Osteoblast (primary cell): Measurements from ENCODE around the gene PRPF8. TPM values are rescaled to one million over a fixed set of nuclear protein-coding genes. Genes with fewer than 3 reads are reported as not detected.

ENCODE experiments used
- DNase-seq: peaks from one replicate; pipeline ENCODE4 v3.0.0; 2011; ENCODE audit warnings: low spot score, mixed read lengths; ENCODE audit not compliant: insufficient read length; ENCODE audit errors: missing footprints
- H2AFZ ChIP-seq: 2 replicates; pipeline ENCODE4 v1.6.0; 2011; ENCODE audit warnings: mild to moderate bottlenecking, low read length
- H3K27ac ChIP-seq: 2 replicates; pipeline ENCODE4 v1.5.1; 2011; ENCODE audit warnings: mild to moderate bottlenecking, low read depth, low read length, moderate library complexity
- H3K27me3 ChIP-seq: 2 replicates; pipeline ENCODE4 v1.6.0; 2012; ENCODE audit warnings: mild to moderate bottlenecking, control low read depth, inconsistent platforms, low read length, moderate library complexity; ENCODE audit not compliant: insufficient read depth
- H3K36me3 ChIP-seq: 2 replicates; pipeline ENCODE4 v1.5.1; 2011; ENCODE audit warnings: mild to moderate bottlenecking, low read length, control low read depth, moderate library complexity; ENCODE audit not compliant: insufficient read depth
- H3K4me1 ChIP-seq: 2 replicates; pipeline ENCODE4 v1.5.1; 2011; ENCODE audit warnings: mild to moderate bottlenecking, low read length, control low read depth, moderate library complexity; ENCODE audit not compliant: insufficient read depth
- H3K4me2 ChIP-seq: 2 replicates; pipeline ENCODE4 v1.6.0; 2011; ENCODE audit warnings: mild to moderate bottlenecking, low read length; ENCODE audit not compliant: insufficient read depth
- H3K4me3 ChIP-seq: fragments of 200-600 bp; sonication (generic); 3 replicates; pipeline ENCODE4 v1.5.1; 2012; ENCODE audit warnings: mild to moderate bottlenecking, low read length, inconsistent platforms; ENCODE audit not compliant: insufficient read depth
- H3K79me2 ChIP-seq: 2 replicates; pipeline ENCODE4 v1.6.0; 2012; ENCODE audit warnings: mild to moderate bottlenecking, low read length, control low read depth, inconsistent platforms; ENCODE audit not compliant: insufficient read depth
- H3K9me3 ChIP-seq: 2 replicates; pipeline ENCODE4 v1.5.1; 2011; ENCODE audit warnings: low read depth, low read length, control low read depth
- H4K20me1 ChIP-seq: 2 replicates; pipeline ENCODE4 v1.6.0; 2012; ENCODE audit warnings: mild to moderate bottlenecking, low read length, control low read depth; ENCODE audit not compliant: insufficient read depth
- total RNA-seq: library from RNA; depleted of rRNA; stranded (reverse); fragments of >200 nt; gene quantifications from 2 replicates; pipeline ENCODE4 v1.2.3, GENCODE V29; 2012
- TF ChIP-seq, protein P1 (sequence below): IDR thresholded peaks from 2 replicates; pipeline ENCODE4 v1.5.1; 2011; ENCODE audit warnings: mild to moderate bottlenecking, low read depth, low read length, moderate library complexity; ENCODE audit errors: extremely low read depth

The PRPF8 gene
- total RNA-seq, 1 donor, result 107 TPM

DNA sequence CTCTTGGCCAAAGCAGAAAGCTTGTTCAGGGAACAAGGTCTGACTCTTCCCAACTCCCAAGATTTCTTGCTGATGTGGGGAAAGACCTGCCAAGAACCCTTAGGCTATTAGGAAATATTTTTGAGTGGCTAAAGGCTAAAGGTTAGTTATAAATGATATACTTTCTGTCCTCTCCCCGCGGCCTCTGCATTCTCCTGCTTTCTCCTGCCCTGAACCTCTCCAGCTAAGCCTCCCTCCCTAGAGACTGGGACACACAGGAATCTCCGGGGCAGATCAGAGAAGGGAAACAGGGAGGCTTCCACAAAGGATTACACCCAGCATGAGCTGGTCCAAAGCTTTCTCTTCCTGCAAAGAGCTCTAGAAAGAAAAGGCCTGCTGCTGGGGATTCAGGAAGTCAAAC is 58.3 kb downstream of the PRPF8 start:
- Histone ChIP-seq H2AFZ (no peak overlapping the region), H3K4me2 (peak overlapping the region; percentile 98)

DNA sequence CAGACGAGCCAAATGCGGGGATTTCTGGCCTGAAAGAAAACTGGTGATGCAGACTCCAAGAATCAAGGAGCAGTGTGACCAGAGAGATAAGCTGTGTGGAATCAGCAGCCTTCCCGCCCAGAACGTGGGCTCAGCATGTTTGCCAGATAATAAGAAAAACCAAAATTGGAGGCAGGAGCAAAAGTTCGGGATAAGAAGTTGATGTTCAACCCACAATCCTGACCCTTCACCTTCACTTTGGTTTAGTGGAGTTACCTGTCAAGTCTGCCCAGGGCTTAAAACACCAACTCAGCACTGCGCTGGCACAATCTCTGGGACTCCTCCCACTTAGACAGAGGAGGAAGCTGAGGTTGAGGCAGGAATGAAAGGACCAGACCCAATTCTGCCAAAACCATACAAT is 59.1 kb downstream of the PRPF8 start:
- no peak overlapping the region for H3K4me3 ChIP-seq
- H3K27ac ChIP-seq, result no peak overlapping the region
- H3K27me3 ChIP-seq, result no peaks in the 10 kb centered on the region
- peaks cover 3% of the 10 kb centered on the region for H3K79me2 ChIP-seq
- TF ChIP-seq, protein P1, sequence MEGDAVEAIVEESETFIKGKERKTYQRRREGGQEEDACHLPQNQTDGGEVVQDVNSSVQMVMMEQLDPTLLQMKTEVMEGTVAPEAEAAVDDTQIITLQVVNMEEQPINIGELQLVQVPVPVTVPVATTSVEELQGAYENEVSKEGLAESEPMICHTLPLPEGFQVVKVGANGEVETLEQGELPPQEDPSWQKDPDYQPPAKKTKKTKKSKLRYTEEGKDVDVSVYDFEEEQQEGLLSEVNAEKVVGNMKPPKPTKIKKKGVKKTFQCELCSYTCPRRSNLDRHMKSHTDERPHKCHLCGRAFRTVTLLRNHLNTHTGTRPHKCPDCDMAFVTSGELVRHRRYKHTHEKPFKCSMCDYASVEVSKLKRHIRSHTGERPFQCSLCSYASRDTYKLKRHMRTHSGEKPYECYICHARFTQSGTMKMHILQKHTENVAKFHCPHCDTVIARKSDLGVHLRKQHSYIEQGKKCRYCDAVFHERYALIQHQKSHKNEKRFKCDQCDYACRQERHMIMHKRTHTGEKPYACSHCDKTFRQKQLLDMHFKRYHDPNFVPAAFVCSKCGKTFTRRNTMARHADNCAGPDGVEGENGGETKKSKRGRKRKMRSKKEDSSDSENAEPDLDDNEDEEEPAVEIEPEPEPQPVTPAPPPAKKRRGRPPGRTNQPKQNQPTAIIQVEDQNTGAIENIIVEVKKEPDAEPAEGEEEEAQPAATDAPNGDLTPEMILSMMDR, result no peak
- H4K20me1 ChIP-seq, result peaks cover 26% of the 10 kb centered on the region
- peaks cover 5% of the 10 kb centered on the region for H3K36me3 ChIP-seq
- no peaks in the 10 kb centered on the region for H3K9me3 ChIP-seq
- H2AFZ ChIP-seq, result no peak overlapping the region
- peaks cover 19% of the 10 kb centered on the region for H3K4me1 ChIP-seq
- H3K4me2 ChIP-seq, result no peak overlapping the region
- peak; percentile 35 for DNase-seq

More for the DNA sequence above, 58.3 kb downstream of the PRPF8 start:
- Histone ChIP-seq H3K9me3 (no peaks in the 10 kb centered on the region), H3K36me3 (peaks cover 5% of the 10 kb centered on the region), H3K27ac (no peak overlapping the region), H4K20me1 (peaks cover 26% of the 10 kb centered on the region), H3K4me3 (no peak overlapping the region), H3K79me2 (peaks cover 3% of the 10 kb centered on the region), H3K4me1 (peaks cover 19% of the 10 kb centered on the region), H3K27me3 (no peaks in the 10 kb centered on the region)
- TF ChIP-seq, protein P1, result no peak
- peak; percentile 83 for DNase-seq

DNA sequence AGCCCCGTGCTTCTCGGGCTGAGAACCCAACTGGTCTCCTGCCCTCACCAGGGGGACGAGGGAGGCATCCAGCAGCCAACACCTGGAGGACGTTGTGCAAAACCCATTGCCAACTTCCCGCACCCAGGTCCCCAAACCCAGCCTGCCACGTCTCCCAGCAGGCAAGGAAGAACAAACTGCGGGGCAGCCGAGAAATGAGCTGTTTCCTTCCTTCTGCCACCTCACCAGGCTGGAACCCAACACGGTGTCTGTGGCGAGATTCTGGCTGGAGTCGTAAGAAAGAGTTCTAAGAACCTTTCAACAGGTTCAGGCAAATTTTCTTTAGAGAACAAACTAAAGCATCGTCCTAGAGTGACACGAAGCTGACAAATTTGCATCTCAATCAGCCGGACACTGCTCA is 59.6 kb downstream of the PRPF8 start:
- peak; percentile 31 for DNase-seq
- TF ChIP-seq, protein P1, result no peak
- Histone ChIP-seq H3K4me2 (no peak overlapping the region), H3K4me1 (peaks cover 17% of the 10 kb centered on the region), H3K27ac (no peak overlapping the region), H2AFZ (no peak overlapping the region), H3K36me3 (peaks cover 5% of the 10 kb centered on the region), H3K4me3 (no peak overlapping the region), H4K20me1 (peaks cover 26% of the 10 kb centered on the region), H3K9me3 (no peaks in the 10 kb centered on the region), H3K27me3 (no peaks in the 10 kb centered on the region), H3K79me2 (peaks cover 3% of the 10 kb centered on the region)

DNA sequence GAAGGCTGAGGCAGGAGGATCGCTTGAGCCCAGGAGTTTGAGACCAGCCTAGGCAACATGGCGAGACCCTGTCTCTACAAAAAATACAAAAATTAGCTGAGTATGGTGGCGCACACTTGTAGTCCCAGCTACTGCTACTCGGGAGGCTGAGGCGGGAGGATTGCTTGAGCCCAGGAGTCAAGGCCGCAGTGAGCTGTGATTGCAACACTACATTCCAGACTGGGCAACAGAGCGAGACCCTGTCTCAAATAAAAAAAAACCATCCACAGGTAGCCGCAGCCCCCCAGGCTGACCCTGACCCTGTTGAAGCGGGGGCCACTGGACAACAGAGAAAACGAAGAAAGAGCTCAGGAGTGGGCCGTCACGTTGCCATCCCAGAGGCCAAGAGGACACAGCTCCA is 60.0 kb downstream of the PRPF8 start:
- Histone ChIP-seq H3K4me2 (no peak overlapping the region), H3K79me2 (peaks cover 3% of the 10 kb centered on the region), H2AFZ (no peak overlapping the region), H3K27ac (no peak overlapping the region), H3K4me1 (peaks cover 13% of the 10 kb centered on the region), H3K27me3 (no peaks in the 10 kb centered on the region), H3K36me3 (peaks cover 6% of the 10 kb centered on the region), H3K9me3 (no peaks in the 10 kb centered on the region), H4K20me1 (peaks cover 26% of the 10 kb centered on the region), H3K4me3 (no peak overlapping the region)
- no peak for DNase-seq
- TF ChIP-seq, protein P1, result no peak
